Measurements from ENCODE around the gene THSD4.

The THSD4 gene

DNA sequence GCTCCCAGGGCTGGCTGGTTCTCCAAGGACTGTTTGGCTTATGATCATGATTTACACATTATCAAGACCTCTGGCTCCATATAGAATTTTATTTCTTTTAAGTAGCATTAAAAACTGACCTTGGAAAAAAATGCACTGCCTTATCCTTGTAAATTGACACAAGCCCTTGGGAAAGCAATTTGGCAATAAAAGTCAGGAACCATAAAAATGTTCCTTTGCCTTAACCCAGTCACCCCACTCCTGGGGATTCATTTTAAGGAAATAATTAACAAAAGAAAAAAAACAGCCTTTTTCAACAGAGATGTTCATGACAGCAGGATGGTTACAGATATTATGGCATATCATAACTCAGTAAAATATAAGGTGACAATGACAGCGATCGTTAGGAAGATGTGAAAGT lies 643.4 kb downstream of the THSD4 start:
- peak overlapping the region; percentile 3 for H3K27ac ChIP-seq

DNA sequence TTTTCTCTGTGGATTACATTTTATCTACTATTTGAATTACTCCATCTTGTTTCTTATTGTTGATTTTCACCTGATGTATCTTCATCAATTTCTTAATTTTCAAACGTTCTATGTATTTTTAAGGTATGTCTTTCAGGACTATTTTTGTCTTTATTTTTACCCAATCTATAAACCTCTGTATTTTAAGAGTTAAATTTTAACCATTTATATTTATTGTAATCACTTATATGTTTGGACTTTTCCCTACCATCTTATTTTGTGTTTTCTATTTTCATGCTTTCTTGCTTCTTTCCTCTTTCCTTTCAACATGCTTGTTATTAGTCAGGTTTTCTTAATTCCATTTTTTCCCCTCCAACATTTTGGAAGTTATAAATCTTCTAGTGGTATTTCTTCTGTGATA lies 645.6 kb downstream of the THSD4 start:
- TF ChIP-seq, protein P1, sequence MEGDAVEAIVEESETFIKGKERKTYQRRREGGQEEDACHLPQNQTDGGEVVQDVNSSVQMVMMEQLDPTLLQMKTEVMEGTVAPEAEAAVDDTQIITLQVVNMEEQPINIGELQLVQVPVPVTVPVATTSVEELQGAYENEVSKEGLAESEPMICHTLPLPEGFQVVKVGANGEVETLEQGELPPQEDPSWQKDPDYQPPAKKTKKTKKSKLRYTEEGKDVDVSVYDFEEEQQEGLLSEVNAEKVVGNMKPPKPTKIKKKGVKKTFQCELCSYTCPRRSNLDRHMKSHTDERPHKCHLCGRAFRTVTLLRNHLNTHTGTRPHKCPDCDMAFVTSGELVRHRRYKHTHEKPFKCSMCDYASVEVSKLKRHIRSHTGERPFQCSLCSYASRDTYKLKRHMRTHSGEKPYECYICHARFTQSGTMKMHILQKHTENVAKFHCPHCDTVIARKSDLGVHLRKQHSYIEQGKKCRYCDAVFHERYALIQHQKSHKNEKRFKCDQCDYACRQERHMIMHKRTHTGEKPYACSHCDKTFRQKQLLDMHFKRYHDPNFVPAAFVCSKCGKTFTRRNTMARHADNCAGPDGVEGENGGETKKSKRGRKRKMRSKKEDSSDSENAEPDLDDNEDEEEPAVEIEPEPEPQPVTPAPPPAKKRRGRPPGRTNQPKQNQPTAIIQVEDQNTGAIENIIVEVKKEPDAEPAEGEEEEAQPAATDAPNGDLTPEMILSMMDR (conservative IDR thresholded peaks at IDR 0.05), result no peak
- no peak overlapping the region for H3K27ac ChIP-seq

More for the DNA sequence above, 643.4 kb downstream of the THSD4 start:
- TF ChIP-seq, protein P1 (conservative IDR thresholded peaks at IDR 0.05), result no peak

DNA sequence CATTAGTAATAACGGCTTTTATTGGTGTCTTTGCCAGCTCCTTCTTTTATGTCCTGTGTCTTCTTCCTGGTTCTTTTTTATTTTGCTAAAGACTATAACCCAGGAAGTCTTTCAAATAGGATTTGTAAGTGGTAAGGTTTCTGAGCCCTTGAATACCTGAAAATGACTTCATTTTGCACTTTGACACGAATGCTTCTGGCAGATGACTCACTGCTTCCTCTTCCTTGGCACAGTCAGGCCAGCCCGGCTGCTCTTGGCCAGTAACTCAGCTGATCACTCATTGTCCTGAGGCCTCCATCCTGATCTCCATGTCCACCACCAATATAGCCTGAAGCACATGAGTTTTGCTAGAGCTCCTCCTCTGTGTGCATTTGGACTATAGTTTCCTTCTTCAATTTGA lies 646.4 kb downstream of the THSD4 start:
- H3K27ac ChIP-seq, result no peak overlapping the region

DNA sequence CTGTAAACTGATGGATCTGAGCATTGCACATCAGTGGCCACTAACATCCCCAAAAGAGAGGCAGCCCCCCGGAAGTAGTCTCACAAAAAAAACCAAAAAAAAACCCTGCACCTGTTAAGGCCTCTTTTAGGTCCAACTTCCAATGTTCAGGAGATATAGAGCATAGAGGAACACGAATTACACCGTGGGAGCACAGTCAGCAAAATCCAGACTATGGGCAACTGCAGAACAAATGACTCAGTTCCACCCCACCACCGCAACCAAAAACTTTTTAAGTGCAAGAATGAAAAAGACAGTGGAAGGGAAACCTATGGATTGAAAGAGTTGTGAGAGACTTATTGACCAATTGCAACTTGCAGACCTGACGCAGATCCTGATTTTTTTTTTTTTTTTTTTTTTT lies 652.9 kb downstream of the THSD4 start:
- TF ChIP-seq, protein P1 (conservative IDR thresholded peaks at IDR 0.05), result no peak
- H3K27ac ChIP-seq, result no peak overlapping the region

More for the DNA sequence above, 646.4 kb downstream of the THSD4 start:
- TF ChIP-seq, protein P1 (conservative IDR thresholded peaks at IDR 0.05), result no peak

DNA sequence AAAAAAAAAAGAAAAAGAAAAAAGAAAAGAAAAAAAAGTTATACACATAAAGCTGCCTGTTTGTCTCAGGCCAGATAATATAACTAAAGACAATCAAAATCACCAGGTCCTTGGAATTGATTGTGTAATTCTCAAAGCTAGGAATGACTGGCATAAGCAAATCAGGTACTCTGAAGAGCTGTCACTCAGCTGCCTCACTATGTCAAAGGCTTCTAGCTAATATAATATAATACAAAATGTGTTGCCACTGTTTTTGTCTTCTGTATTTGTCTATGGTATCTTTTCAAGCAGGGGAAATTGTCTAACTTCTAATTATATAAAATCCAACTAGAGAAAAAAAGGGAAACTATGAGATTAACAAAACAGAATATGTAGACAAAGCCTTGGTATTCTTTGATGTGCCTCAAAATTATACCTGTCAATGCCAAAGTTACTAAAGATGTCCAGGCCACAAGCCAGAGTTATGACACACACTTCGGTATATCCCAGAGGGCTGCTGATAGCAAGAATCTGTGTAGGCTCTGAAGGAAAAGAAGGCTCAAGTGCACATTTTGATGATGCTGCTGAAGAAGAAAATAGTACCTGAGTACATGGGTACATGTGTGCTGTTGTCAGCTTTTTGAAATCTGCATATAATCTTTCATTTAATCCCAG lies 658.1 kb downstream of the THSD4 start:
- H3K27ac ChIP-seq, result no peak overlapping the region
- TF ChIP-seq, protein P1 (conservative IDR thresholded peaks at IDR 0.05), result no peak

DNA sequence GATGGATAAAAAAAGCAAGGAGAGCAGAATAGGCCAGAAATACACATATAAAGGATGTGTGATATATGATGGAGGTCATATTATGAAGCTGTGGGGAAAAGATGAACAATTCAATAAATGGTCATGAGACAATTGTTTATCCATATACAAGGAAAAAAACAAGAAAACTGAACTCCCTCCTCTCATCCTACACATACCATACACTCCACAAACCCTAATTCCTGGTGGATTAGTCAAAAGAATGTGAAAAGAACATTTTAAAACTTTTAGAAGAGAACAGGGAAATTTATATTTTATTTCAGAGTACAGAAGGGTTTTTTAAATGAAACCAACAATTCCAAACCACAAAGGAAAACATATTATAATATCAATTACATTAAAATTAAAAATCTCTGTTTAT lies 660.6 kb downstream of the THSD4 start:
- no peak overlapping the region for H3K27ac ChIP-seq
- TF ChIP-seq, protein P1 (conservative IDR thresholded peaks at IDR 0.05), result no peak

DNA sequence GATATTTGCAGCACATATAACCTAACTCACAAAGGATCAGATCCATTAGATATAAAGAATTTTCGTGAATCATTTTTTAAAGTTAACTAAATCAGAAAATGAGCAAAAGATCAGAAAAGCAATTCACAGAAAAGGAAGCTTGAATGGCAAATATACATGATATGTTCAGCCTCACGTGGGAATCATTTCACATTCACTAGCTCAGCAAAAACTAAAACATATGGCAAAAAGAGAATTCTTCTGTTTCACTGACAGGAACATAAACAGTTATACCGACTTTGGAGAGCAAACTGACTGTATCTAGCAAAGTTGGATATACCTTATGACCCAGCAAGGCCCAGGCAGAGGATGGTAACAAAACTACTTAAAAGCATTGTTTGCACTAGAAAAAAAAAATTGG lies 661.0 kb downstream of the THSD4 start:
- H3K27ac ChIP-seq, result no peak overlapping the region
- TF ChIP-seq, protein P1 (conservative IDR thresholded peaks at IDR 0.05), result no peak

Data from VCaP (cell line).